A549 (cell line): Measurements from ENCODE around the gene CXXC5. TPM values are rescaled to one million over a fixed set of nuclear protein-coding genes. Genes with fewer than 3 reads are reported as not detected.
A peak's percentile ranks its signal among the peaks of the same experiment; 100 is the strongest.

Experiments used
- ATAC-seq, 2 experiments: fragments of 200-7000 bp in 1 of 2; fragments of >200 bp in 1 of 2; cut with Nextera tagmentation in 1 of 2; cut with Tn5 transposase in 1 of 2; 3 replicates each; pipeline versions ENCODE4 v1.8.0 to v1.9.1; 2018 to 2020; ENCODE audit warnings: mild to moderate bottlenecking in 1 of 2, moderate library complexity in 1 of 2
- CTCF ChIA-PET: fragments of 300-600 bp; sonication (Branson Sonifier 250); formaldehyde crosslinking; extraction: SDS; loops from one replicate; lab custom pipeline; 2021; ENCODE audit warnings: antibody characterized with exemption, inconsistent platforms; lab: Yijun Ruan, JAX
- POLR2A ChIA-PET: fragments of 350-600 bp; formaldehyde crosslinking; extraction: SDS; loops from one replicate; lab custom pipeline; 2021; ENCODE audit warnings: antibody characterized with exemption, inconsistent platforms; lab: Yijun Ruan, JAX
- DNase-seq, 2 experiments: peaks; one replicate each; pipeline versions ENCODE4 v3.0.0 to v3.0.0-alpha.2; 2011 to 2016; ENCODE audit warnings: low read depth in 1 of 2, low spot score in 1 of 2
- FAIRE-seq: peaks from 2 replicates; lab custom pipeline; 2011; peaks lifted over from hg19 to GRCh38; lab: Jason Lieb, UNC
- H3K27ac ChIP-seq, 2 experiments: fragments of >200 bp; sonication (Bioruptor Twin); formaldehyde crosslinking; 3 replicates each; pipeline ENCODE4 v1.5.1; 2016 to 2017
- H3K4me1 ChIP-seq: fragments of >200 bp; sonication (Bioruptor Twin); formaldehyde crosslinking; 3 replicates; pipeline ENCODE4 v1.6.1; 2016
- H3K4me2 ChIP-seq: fragments of >200 bp; sonication (Bioruptor Twin); formaldehyde crosslinking; 3 replicates; pipeline ENCODE4 v1.6.1; 2016
- H3K4me3 ChIP-seq: fragments of >200 bp; sonication (Bioruptor Twin); formaldehyde crosslinking; 3 replicates; pipeline ENCODE4 v1.5.1; 2016
- H3K9me3 ChIP-seq: fragments of >200 bp; sonication (Bioruptor Twin); formaldehyde crosslinking; 3 replicates; pipeline ENCODE4 v1.6.1; 2016
- ATOH8 ChIP-seq: fragments of 250-450 bp; sonication (Bioruptor Pico); IDR thresholded peaks from 2 replicates; pipeline ENCODE4 v1.5.0; 2020; ENCODE audit warnings: low read depth, mild to moderate bottlenecking, moderate library complexity
- BHLHE40 ChIP-seq: IDR thresholded peaks from 2 replicates; pipeline ENCODE4 v1.6.1; 2012; ENCODE audit warnings: low read depth, low read length, inconsistent platforms
- CBX2 ChIP-seq: fragments of 200-600 bp; sonication (generic); IDR thresholded peaks from 2 replicates; pipeline ENCODE4 v1.6.1; 2016; ENCODE audit warnings: low read depth, mild to moderate bottlenecking, borderline replicate concordance
- CHD4 ChIP-seq: fragments of 200-600 bp; sonication (generic); IDR thresholded peaks from 2 replicates; pipeline ENCODE4 v1.6.1; 2016; ENCODE audit warnings: antibody characterized with exemption, mild to moderate bottlenecking, borderline replicate concordance
- ELK1 ChIP-seq: fragments of 150-350 bp; IDR thresholded peaks from 2 replicates; pipeline ENCODE4 v1.6.1; 2014; ENCODE audit warnings: low read depth, mild to moderate bottlenecking, low read length
- EP300 ChIP-seq, 2 experiments: fragments of >200 bp; sonication (Bioruptor Twin); formaldehyde crosslinking; IDR thresholded peaks; 2 replicates in 1 of 2; 3 replicates in 1 of 2; pipeline ENCODE4 v1.6.1; 2016 to 2017
- ESRRA ChIP-seq: fragments of 150-350 bp; IDR thresholded peaks from 2 replicates; pipeline ENCODE4 v1.6.1; 2014; ENCODE audit warnings: mild to moderate bottlenecking, low read length, borderline replicate concordance
- HES2 ChIP-seq: fragments of >200 bp; sonication (Bioruptor Twin); formaldehyde crosslinking; IDR thresholded peaks from 2 replicates; pipeline ENCODE4 v1.6.1; 2016
- HEYL ChIP-seq: fragments of 250-450 bp; sonication (Bioruptor Pico); IDR thresholded peaks from 2 replicates; pipeline ENCODE4 v1.8.0; 2021; ENCODE audit warnings: mild to moderate bottlenecking, moderate library complexity
- MAX ChIP-seq: IDR thresholded peaks from 2 replicates; pipeline ENCODE4 v1.6.1; 2012
- MAZ ChIP-seq: fragments of 150-350 bp; IDR thresholded peaks from 2 replicates; pipeline ENCODE4 v1.6.1; 2014; ENCODE audit warnings: antibody characterized with exemption, low read depth, low read length, borderline replicate concordance
- MYC ChIP-seq: IDR thresholded peaks from 2 replicates; pipeline ENCODE4 v1.6.1; 2012; ENCODE audit warnings: mild to moderate bottlenecking, inconsistent platforms, low read length, improper control_type of control experiment, borderline replicate concordance
- REST ChIP-seq: fragments of 200-600 bp; sonication (generic); IDR thresholded peaks from 2 replicates; pipeline ENCODE4 v1.6.1; 2016; ENCODE audit warnings: antibody characterized with exemption, mild to moderate bottlenecking, moderate library complexity
- TFCP2L1 ChIP-seq: fragments of 250-450 bp; sonication (Bioruptor Pico); IDR thresholded peaks from 2 replicates; pipeline ENCODE4 v1.5.0; 2021; ENCODE audit warnings: mild to moderate bottlenecking
- WGBS: methylation state at CpG from one replicate; pipeline ENCODE4 v1.1.6; 2017; ENCODE audit errors: missing lambda C conversion rate; 5-methylcytosine and 5-hydroxymethylcytosine counted together
- polyA plus RNA-seq, 4 experiments: library from polyadenylated mRNA; depleted of rRNA in 3 of 4; stranded (reverse); fragments of >200 nt; fragmentation: RNase III in 1 of 4; extraction: RNeasy Plus Mini Kit Qiagen cat#74134 plus additional on column Dnase treatment in 1 of 4; gene quantifications; 2 replicates in 3 of 4; 3 replicates in 1 of 4; pipeline ENCODE4 v1.2.3, GENCODE V29; 2011 to 2017

The CXXC5 gene
- polyA plus RNA-seq, 2 of the 4 experiments (the other 2 are of a cell fraction) = 18.1 to 32.5 TPM

- no peak for FAIRE-seq
- Histone ChIP-seq H3K9me3 (no peaks in the 10 kb centered on the region), H3K4me3 (no peak overlapping the region), H3K27ac (peak overlapping the region in 1 of 2 experiments; percentile 51; a peak in 2 of 6 replicates), H3K4me2 (no peak overlapping the region), H3K4me1 (peaks cover 42% of the 10 kb centered on the region)
- ATAC-seq = no peak
- CTCF ChIA-PET = interaction anchor here (0.7 to 5.1 kb wide), 12 partner anchors 10 to 96 kb away, joined by 3 to 17 read pairs (median 4); no protein-coding TSS in a partner anchor
- DNase-seq = no peak
- POLR2A ChIA-PET = no interaction called here
- 88% methylated on average over 19 of the region's 20 CpGs for WGBS
- no peak for TF ChIP-seq MYC
- no peak for TF ChIP-seq REST
- TF ChIP-seq EP300 (IDR thresholded peaks at IDR 0.05) = no peak
- no peak for TF ChIP-seq ESRRA
- TF ChIP-seq ELK1 = no peak
- no peak for TF ChIP-seq CHD4
- TF ChIP-seq MAZ = no peak
- no peak for TF ChIP-seq ATOH8 (CRISPR knock-in tag)
- no peak for TF ChIP-seq CBX2
- TF ChIP-seq, all 56 proteins: peak for 0
Observed at GRCh38 chr5:139671096-139671841, 23.1 kb downstream of the CXXC5 start.

GRCh38 chr5:139675213-139675612 lies 27.1 kb downstream of the CXXC5 start:
- Histone ChIP-seq H3K4me3 (no peak overlapping the region), H3K9me3 (no peaks in the 10 kb centered on the region), H3K27ac (no peak overlapping the region; a peak in 1 of 6 replicates), H3K4me2 (no peak overlapping the region), H3K4me1 (peaks cover 23% of the 10 kb centered on the region; the same call in 2 of the 3 replicates)
- no peak for ATAC-seq
- ChIA-PET POLR2A (no interaction called here), CTCF (interaction anchor here (0.8 to 4.1 kb wide), 5 partner anchors 9 to 91 kb away, joined by 3 to 39 read pairs (median 5); no protein-coding TSS in a partner anchor)
- 75% methylated on average over 4 of the region's 4 CpGs for WGBS
- FAIRE-seq = no peak
- DNase-seq = no peak
- TF ChIP-seq CBX2 (no peak), MAX (no peak), MYC (no peak), HES2 (no peak), EP300 (IDR thresholded peaks at IDR 0.05) (no peak), ESRRA (no peak)

GRCh38 chr5:139675825-139676224 lies 27.7 kb downstream of the CXXC5 start:
- Histone ChIP-seq H3K4me2 (no peak overlapping the region), H3K4me1 (peaks cover 22% of the 10 kb centered on the region; the same call in 2 of the 3 replicates), H3K9me3 (no peaks in the 10 kb centered on the region), H3K27ac (no peak overlapping the region), H3K4me3 (no peak overlapping the region)
- ChIA-PET CTCF (interaction anchor here (0.8 to 4.1 kb wide), 5 partner anchors 9 to 89 kb away, joined by 3 to 39 read pairs (median 5); no protein-coding TSS in a partner anchor), POLR2A (no interaction called here)
- DNase-seq = no peak
- FAIRE-seq = no peak
- TF ChIP-seq BHLHE40 = no peak
- TF ChIP-seq HEYL (CRISPR knock-in tag) = no peak
- TF ChIP-seq CHD4 = no peak
- TF ChIP-seq ELK1 = no peak
- TF ChIP-seq TFCP2L1 = no peak
- WGBS = 77% methylated on average over 4 of the region's 4 CpGs
- peak in 1 of 2 experiments; percentile 31; a peak in 3 of 6 replicates for ATAC-seq
